Heart right ventricle (tissue), 16 donors: ENCODE results near the gene CDK5RAP2. TPM values are rescaled to one million over a fixed set of nuclear protein-coding genes. Genes with fewer than 3 reads are reported as not detected.
"Not testable (repeated sequence)": the region's sequence is repeated elsewhere in the genome, so short reads cannot be mapped to it uniquely, and the experiment has no call there.

Experiments
- ATAC-seq, 8 donors: fragments of 200-7000 bp; cut with Tn5 transposase; one replicate each; pipeline ENCODE4 v1.9.1; 2020; ENCODE audit warnings: mild to moderate bottlenecking in 8 of 8, moderate library complexity in 8 of 8, moderate number of reproducible peaks in 1 of 8
- DNase-seq, 2 donors: peaks; one replicate each; pipeline ENCODE4 v3.0.0-alpha.2; 2020
- H3K27ac ChIP-seq, 10 donors: fragments of 200-600 bp; sonication (generic) in 2 of 10; one replicate each; pipeline versions ENCODE4 v1.5.0 to v1.8.0; 2020 to 2022; ENCODE audit warnings: mild to moderate bottlenecking in 3 of 10
- H3K27me3 ChIP-seq, 7 donors: fragments of 200-600 bp; one replicate each; pipeline ENCODE4 v1.8.0; 2021 to 2022; ENCODE audit warnings: mild to moderate bottlenecking in 2 of 7
- H3K36me3 ChIP-seq, 9 donors: fragments of 200-600 bp; sonication (generic) in 1 of 9; one replicate each; pipeline versions ENCODE4 v1.5.0 to v1.8.0; 2020 to 2022; ENCODE audit warnings: mild to moderate bottlenecking in 2 of 9
- H3K4me1 ChIP-seq, 9 donors: fragments of 200-600 bp; sonication (generic) in 1 of 9; one replicate each; pipeline versions ENCODE4 v1.5.0 to v1.8.0; 2020 to 2022; ENCODE audit warnings: mild to moderate bottlenecking in 4 of 9
- H3K4me3 ChIP-seq, 10 donors: fragments of 200-600 bp; sonication (generic) in 2 of 10; one replicate each; pipeline versions ENCODE4 v1.5.0 to v1.8.0; 2020 to 2022; ENCODE audit warnings: mild to moderate bottlenecking in 7 of 10, moderate library complexity in 2 of 10
- H3K9me3 ChIP-seq, 11 donors: fragments of 200-600 bp in 10 of 11; sonication (generic) in 2 of 11; one replicate each; pipeline versions ENCODE4 v1.5.0 to v1.8.0; 2013 to 2022; ENCODE audit warnings: mild to moderate bottlenecking in 2 of 11, control low read depth in 1 of 11, moderate library complexity in 1 of 11
- WGBS, 2 donors: extraction: QIAGEN DNeasy Blood & Tissue Kit; methylation state at CpG; one replicate each; pipeline ENCODE4 v1.1.7; 2013; ENCODE audit warnings: inconsistent platforms in 1 of 2; 5-methylcytosine and 5-hydroxymethylcytosine counted together
- intact Hi-C, 10 donors: fragments of 100-400 bp; cut with DNase I; formaldehyde crosslinking; loops; one replicate each; pipeline versions ENCODE4 v1.11.1 to v1.14.2; 2022
- polyA plus RNA-seq, 2 donors: library from polyadenylated mRNA; stranded (reverse); fragments of 200-250 nt; gene quantifications; one replicate each; pipeline ENCODE4 v1.2.3, GENCODE V29; 2013
- total RNA-seq, 10 donors: library from RNA; stranded (reverse); fragmentation: NEBNext Ultra II Directional in 3 of 10; extraction: Animal tissue kit (Norgen Biotek cat#: 25700) in 3 of 10; gene quantifications; one replicate each; pipeline versions ENCODE4 v1.2.1 to v1.2.4, GENCODE V29; 2021 to 2023
- TF ChIP-seq, protein P1 (sequence below), 9 donors: fragments of 200-600 bp; sonication (generic) in 2 of 9; IDR thresholded peaks; one replicate each; pipeline versions ENCODE4 v1.5.0 to v1.8.0; 2021 to 2022; ENCODE audit warnings: antibody characterized with exemption in 9 of 9, mild to moderate bottlenecking in 5 of 9, moderate library complexity in 1 of 9
- donor health status: Arrhythmogenic right ventricular cardiomyopathy.
- donor health status: ischemic (EF 13 %, LVEDD 7.1; RV severe dilation, severe dysfunction).
- donor health status: healthy with polysubstance abuse.
- donor health status: DM: no; HTN: yes; CAD: no.
- donor health status: DM: no; HTN: no; CAD: no.
- donor health status: ischemic (EF 25% LVEDD 6.9; RV normal size, moderate dysfunction).
- donor health status: ischemic (EF 25% LVEDD 5.7; RV mildly dilated, moderate dysfunction).
- donor health status: healthy.
- donor health status: DM: yes; HTN: yes; CAD: no.
- donor health status: Ischemic cardiomyopathy.
- donor health status: ischemic (EF 35%, LVEDD 5.7; RV mildly dilated, moderate dysfunction).
- donor health status: nonischemic (EF 11% LVEDD 7.7; RV severe dilation, severe dysfunction).
- donor health status: DM: yes; HTN: yes; CAD: no.
- donor health status: PGD.
- donor health status: ischemic (EF 29% LVEDD 5.4; RV normal size, mild dysfunction).
- donor health status: nonischemic (EF 23%, LVEDD 6.1; RV moderate dilation, normal function).

Gene CDK5RAP2
- total and polyA plus RNA-seq, 12 donors = 21.6 to 80.1 (median 53.4) TPM

DNA sequence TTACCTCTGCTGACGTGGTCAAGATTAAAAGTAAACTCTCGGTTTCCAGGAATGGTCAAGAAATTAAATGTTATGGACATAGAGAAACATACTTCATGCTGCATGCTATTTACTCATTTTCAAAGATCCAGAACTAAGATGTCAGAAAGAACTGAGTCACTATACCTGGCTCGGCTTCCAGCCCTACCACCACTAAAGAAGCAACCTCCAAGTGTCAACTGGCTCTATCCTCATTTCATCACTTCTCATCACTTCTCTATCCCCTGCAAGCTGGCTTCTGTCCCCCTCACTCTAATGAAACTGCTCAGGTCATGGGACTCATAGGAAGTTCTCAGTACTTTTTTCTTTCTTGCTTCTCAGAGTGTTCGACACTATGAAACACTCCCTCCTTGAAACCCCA lies 116.2 kb downstream of the CDK5RAP2 start:
- WGBS, 2 donors = 88 to 90% methylated on average over 4 of the region's 4 CpGs
- no peak overlapping the region for H3K27ac ChIP-seq
- no peak for ATAC-seq

DNA sequence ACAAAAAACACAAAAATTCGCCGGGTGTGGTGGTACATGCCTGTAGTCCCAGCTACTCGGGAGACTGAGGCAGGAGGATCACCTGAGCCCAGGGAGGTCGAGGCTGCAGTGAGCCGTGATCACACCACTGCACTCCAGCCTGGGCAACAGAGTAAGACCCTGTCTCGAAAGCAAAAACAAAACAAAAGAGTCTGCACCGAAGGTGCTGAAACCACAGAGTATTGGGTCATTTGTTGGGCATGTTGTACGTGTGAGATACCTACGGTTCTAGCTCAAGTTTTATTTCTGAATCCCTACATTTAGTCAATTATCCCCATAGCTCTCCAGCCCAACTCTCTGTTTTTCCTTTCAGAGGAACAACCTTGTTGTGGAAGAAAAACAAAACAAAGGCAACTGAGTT lies 118.3 kb downstream of the CDK5RAP2 start:
- H3K27me3 ChIP-seq, H3K9me3 ChIP-seq, H3K27ac ChIP-seq, ATAC-seq, DNase-seq, intact Hi-C loops, H3K4me3 ChIP-seq, H3K4me1 ChIP-seq: not testable (repeated sequence)
- 97 to 98% methylated on average over 9 of the region's 9 CpGs for WGBS, 2 donors
- peaks cover 0 to 78% (median 26%) of the 10 kb centered on the region in 9 donors for H3K36me3 ChIP-seq

More for the DNA sequence above, 116.2 kb downstream of the CDK5RAP2 start:
- Histone ChIP-seq H3K9me3 (no peaks in the 10 kb centered on the region), H3K4me1 (peaks cover 0 to 6% (median 0%) of the 10 kb centered on the region in 9 donors), H3K27me3 (no peaks in the 10 kb centered on the region), H3K36me3 (peaks cover 0 to 78% (median 22%) of the 10 kb centered on the region in 9 donors), H3K4me3 (no peak overlapping the region)
- TF ChIP-seq, protein P1, sequence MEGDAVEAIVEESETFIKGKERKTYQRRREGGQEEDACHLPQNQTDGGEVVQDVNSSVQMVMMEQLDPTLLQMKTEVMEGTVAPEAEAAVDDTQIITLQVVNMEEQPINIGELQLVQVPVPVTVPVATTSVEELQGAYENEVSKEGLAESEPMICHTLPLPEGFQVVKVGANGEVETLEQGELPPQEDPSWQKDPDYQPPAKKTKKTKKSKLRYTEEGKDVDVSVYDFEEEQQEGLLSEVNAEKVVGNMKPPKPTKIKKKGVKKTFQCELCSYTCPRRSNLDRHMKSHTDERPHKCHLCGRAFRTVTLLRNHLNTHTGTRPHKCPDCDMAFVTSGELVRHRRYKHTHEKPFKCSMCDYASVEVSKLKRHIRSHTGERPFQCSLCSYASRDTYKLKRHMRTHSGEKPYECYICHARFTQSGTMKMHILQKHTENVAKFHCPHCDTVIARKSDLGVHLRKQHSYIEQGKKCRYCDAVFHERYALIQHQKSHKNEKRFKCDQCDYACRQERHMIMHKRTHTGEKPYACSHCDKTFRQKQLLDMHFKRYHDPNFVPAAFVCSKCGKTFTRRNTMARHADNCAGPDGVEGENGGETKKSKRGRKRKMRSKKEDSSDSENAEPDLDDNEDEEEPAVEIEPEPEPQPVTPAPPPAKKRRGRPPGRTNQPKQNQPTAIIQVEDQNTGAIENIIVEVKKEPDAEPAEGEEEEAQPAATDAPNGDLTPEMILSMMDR (IDR thresholded peaks at IDR 0.05) = no peak
- intact Hi-C loops = no loop called here
- DNase-seq = no peak

DNA sequence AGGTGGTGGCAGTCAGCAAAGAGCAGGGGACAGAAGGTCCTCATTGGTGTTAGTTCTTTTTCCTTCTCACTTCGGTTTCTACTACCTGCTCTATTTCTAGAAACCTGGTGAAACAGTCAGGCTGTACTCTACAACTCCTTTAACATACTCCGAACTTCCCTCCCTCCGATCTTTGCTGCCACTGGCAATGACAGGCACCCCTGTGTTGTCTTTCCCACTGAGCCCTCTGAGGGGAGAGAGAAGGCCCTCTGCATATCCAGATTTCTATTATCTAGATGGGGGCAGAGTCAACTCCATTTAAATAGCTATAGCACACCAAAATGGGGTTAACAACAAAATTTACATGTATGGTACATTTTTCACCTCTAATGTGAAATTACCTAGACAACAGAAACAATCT lies 123.7 kb downstream of the CDK5RAP2 start:
- DNase-seq = no peak
- intact Hi-C loops = no loop called here
- no peak for ATAC-seq
- Histone ChIP-seq H3K36me3 (peaks cover 0 to 89% (median 28%) of the 10 kb centered on the region in 9 donors), H3K27me3 (no peaks in the 10 kb centered on the region), H3K27ac (no peak overlapping the region), H3K9me3 (peaks cover 0 to 16% (median 0%) of the 10 kb centered on the region in 11 donors), H3K4me3 (no peak overlapping the region), H3K4me1 (peaks cover 0 to 6% (median 0%) of the 10 kb centered on the region in 9 donors)
- TF ChIP-seq, protein P1 (IDR thresholded peaks at IDR 0.05) = no peak
- WGBS, 2 donors = 98% methylated on average over 3 of the region's 3 CpGs

DNA sequence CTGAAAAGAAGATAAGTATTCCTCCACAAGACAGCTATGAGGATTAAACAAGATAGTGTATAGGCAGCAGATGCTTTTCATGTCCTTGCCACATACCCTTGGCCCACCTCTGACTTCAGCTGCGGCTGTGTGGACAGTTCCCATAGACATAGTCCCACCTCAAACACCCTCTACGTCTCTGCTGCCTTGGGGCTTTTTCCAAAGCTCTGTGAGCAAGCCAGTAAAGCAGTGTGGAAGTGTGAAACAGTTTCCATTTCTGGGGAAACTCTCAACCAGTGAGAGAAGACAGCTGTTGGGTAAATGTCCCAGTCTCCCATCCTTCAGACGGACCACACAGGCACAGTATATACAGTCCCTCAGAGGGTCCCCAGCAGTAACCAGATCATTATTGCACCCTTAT lies 125.5 kb downstream of the CDK5RAP2 start:
- Histone ChIP-seq H3K27ac (no peak overlapping the region), H3K4me1 (peaks cover 0 to 11% (median 0%) of the 10 kb centered on the region in 9 donors), H3K9me3 (peaks cover 0 to 16% (median 0%) of the 10 kb centered on the region in 11 donors), H3K36me3 (peaks cover 0 to 85% (median 28%) of the 10 kb centered on the region in 9 donors), H3K4me3 (no peak overlapping the region), H3K27me3 (no peaks in the 10 kb centered on the region)
- ATAC-seq (no peak), DNase-seq (no peak)
- TF ChIP-seq, protein P1 (IDR thresholded peaks at IDR 0.05) = no peak
- intact Hi-C loops = no loop called here
- 77 to 79% methylated on average over 3 of the region's 3 CpGs for WGBS, 2 donors

DNA sequence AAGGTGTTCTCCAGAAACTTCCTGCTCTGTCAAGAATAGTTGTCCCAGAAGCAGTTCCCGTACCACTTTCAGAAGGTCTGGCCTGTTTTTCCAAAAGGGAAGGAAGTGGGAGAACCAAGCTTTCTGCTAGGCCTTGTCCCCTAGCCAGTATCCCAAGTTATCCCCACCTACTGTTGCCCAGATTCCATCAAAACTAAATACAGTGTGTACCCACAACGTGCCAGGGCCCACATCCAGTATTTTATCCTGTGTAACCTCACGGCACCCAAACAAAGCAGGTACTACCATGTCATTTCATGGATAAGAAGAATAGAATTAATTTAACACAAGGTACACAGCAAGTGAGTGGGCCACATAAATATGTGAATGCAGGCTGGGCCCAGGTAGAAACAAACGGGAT lies 126.2 kb downstream of the CDK5RAP2 start:
- Histone ChIP-seq H3K4me3 (no peak overlapping the region), H3K27me3 (no peaks in the 10 kb centered on the region), H3K4me1 (peaks cover 0 to 6% (median 0%) of the 10 kb centered on the region in 9 donors), H3K36me3 (peaks cover 0 to 80% (median 28%) of the 10 kb centered on the region in 9 donors), H3K27ac (no peak overlapping the region), H3K9me3 (peaks cover 0 to 16% (median 0%) of the 10 kb centered on the region in 11 donors)
- ATAC-seq (peak in 1 of 8 donors; percentile 59), DNase-seq (no peak)
- TF ChIP-seq, protein P1 (IDR thresholded peaks at IDR 0.05) = no peak
- WGBS, 2 donors = 88 to 89% methylated on average over 4 of the region's 4 CpGs
- intact Hi-C loops = no loop called here
